Eye (tissue), 1 donor: ENCODE measurements around the gene NPTXR.
"Not testable (repeated sequence)": the region's sequence is repeated elsewhere in the genome, so short reads cannot be mapped to it uniquely, and the experiment has no call there.

Experiments
- DNase-seq: peaks from one replicate; pipeline ENCODE4 v3.0.0-alpha.2; 2015

The NPTXR gene

GRCh38 chr22:38868286-38868721 lies 24.5 kb upstream of the NPTXR start:
- no peak for DNase-seq

DNA sequence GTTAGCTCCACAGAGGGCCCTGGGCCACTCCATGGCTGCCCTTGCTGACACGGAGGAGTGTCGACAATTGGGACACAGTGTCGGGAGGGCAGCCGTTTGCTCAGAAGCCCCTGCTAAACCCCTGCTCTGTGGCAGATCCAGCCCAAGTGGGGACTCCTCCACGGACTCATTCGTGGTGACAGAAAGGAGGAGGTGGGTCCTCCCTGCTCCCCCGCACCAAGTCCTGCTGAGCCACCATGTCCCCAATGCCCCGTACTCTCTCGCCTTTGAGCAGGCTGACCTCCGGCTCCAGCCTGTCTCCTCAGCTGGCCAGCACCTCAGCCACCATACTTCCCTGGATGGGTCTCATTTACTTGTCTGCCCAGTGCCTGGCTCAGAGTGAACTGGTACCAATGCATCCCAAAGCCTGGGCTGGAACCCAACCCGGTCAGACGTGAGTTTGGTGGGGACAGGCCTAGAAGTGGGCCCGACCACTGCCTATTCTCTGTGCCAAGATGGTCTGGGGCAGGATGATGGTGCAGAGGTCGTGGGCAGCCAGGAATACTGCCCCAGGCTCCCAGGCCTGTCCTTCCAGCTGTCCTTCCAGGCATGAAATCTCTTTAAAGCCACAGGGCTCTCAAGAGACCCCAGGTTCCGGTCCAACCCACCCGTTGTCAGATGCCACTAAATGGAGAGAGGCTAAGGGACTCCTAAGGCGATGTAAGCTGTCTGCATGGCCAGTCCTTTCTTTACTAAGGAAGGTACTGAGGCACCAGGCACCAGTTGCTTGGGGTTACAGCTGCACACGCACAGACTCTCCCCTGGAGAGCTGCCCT lies 23.9 kb upstream of the NPTXR start:
- DNase-seq: no peak

- no peak for DNase-seq
Measured at GRCh38 chr22:38867124-38867455, 23.3 kb upstream of the NPTXR start.

GRCh38 chr22:38866399-38867123 lies 22.7 kb upstream of the NPTXR start:
- DNase-seq: no peak

DNA sequence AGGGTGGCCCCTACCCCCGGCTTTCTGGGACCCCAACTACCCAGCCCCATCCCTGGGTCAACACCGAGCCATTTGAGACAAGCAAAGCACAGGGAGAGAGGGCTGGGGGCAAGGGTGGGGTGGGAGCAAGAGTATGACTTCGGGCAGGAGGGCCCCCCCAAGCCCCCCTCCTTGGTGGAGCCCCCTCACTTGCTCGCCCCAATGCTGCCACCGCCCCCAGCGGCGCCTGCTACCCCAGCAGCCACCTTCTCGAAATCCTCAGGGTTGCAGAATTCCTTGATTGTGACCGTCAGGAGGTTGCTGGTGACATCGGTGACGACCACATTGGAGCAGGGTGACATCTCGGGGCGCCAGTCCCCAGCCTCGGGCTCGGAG lies 22.2 kb upstream of the NPTXR start:
- DNase-seq: no peak

DNA sequence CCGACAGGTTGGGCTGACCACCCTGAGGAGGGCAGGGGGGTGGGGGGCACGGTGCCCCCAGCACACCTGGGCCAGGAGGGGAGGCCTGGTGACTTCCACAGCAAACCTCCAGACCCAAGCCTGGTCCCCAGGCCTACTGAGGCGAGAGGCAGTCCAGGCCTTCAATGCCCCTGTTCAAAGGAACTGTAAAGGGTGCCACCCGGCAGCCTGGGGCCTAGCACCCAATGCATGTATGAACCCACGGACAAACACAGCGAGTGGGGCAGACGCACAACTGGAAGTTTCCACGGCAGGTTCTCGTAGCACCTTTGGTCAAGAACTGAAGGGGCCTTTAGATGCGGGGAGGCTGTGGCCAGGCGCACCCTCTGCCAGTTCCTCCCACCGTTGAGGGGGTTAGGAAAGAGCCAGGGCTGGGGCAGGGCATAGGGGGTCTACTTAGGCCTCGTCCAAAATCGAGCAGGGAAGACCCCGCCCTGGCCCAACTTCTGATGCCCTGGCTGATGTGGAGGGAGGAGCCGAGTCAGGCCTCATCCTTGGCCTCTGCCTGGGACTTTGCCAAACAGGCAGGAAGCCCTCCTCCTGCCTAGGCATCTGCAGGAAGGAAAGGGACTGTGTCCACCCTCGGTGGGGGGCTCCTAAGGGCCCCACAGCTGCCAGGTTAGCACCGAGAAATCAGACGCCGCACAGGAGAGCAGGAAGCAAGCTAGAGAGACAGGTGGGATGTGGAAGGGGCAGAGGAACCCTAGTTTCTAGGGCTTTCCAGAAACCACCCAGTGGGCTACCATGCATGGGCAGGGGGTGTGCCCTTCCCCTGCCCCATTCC lies 21.6 kb upstream of the NPTXR start:
- DNase-seq: no peak

- no peak for DNase-seq
Measured at GRCh38 chr22:38864361-38865191, 20.7 kb upstream of the NPTXR start.

- DNase-seq: no peak
Measured at GRCh38 chr22:38863531-38864131, 19.8 kb upstream of the NPTXR start.

DNA sequence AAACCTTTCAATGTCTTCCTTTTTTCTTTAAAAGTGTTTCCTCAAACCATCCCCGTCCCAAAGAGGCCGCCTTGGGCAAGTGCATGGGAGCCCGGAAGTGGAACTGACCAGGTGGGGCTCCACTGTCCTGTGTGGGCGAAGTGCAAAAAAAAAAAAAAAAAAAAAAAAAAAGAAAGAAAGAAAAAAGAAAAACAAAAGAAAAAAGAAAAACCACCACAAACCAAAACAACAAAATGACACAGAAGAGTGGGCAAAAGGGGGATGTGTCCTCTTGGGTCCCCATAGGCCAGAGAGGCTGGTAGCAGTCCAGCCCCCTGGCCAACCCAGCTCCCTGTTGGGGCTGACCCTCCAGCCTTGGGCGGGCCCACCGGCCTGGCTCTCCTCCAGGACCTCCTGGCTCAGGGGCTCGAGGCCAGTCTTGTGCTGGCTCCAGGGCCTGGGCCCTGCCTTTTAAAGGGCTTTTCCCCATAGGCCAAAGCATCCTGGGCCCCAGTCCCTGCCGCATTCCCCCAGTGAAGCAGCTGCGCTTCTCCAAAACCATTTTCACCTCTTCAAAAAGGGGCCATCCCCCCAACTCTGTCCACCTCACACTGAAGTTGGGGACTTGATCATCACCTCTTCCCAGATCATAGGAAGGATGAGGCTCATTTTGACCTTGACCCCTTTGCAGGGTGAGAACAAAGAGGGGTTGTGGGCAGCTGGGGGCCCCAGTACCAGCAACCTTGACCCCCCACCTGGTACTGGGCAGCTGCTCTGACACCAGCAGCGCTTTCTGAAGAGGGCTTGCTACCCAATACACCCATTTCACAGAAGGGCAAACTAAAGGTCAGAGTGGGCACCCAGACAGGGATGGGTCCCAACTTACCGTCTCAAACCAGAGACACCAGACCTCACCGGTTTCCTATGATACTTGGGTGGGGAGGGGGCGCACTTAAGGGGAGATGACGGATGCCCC lies 18.8 kb upstream of the NPTXR start:
- no peak for DNase-seq

GRCh38 chr22:38861927-38862326 lies 18.1 kb upstream of the NPTXR start:
- no peak for DNase-seq

- peak; percentile 26 for DNase-seq
Measured at GRCh38 chr22:38861170-38861876, 17.5 kb upstream of the NPTXR start.

DNA sequence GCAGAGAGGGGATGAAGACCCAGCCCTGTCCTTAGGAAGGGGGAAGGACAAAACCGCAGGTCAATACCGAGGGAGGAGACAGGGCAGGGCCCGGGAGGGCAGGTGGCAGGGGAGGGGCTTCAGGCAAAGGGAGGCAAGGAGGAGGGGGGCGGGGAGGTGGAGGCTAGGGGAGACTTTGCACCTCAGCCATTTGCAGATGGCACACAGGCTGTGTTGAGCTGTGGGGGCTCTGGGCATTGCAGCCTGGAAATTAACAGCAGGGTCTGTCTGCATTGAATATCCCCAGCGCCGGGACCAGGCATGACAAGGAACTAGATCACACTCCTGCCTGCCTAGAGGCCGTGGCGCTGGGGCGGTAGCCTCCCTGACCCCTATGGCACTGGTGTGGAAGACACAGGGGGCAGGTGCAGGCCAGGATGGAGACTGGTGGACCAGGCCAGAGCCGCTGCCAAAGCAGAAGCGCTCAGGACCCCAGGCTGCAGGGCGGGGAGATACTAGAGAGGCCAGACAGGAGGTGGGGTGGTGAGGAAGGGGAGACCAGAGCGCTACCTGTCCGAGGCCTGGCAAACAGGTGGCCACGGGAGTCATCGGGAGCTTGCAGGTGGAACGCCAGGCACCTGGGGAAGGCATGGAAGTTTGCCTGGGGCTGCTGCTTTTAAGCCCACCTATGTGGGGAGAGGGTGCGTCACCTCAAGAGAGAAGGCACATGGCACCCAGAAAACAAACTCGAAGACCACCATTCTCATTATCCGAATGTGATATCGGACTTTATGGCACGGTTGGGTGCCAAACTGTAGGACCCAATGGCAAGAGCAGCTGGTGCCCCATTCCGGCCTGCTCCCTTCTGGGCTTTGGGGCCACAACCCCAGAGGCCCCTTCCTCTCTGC lies 16.7 kb upstream of the NPTXR start:
- DNase-seq: no peak

- DNase-seq: no peak
Measured at GRCh38 chr22:38859581-38860282, 15.9 kb upstream of the NPTXR start.

- no peak for DNase-seq
Measured at GRCh38 chr22:38858492-38858891, 14.7 kb upstream of the NPTXR start.

DNA sequence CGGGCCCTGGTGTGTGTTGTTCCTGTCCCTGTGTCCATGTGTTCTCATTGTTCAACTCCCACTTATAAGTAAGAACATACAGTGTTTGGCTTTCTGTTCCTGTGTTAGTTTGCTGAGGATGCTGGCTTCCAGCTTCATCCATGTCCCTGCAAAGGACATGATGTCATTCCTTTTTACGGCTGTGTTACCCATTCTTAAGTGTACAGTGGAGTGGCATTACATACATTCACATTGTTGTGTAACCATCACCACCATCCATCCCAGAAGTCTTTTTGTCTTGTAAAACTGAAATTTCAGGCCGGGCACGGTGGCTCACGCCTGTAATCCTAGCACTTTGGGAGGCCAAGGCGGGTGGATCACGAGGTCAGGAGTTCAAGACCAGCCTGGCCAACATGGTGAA lies 10.6 kb upstream of the NPTXR start:
- DNase-seq: not testable (repeated sequence)

DNA sequence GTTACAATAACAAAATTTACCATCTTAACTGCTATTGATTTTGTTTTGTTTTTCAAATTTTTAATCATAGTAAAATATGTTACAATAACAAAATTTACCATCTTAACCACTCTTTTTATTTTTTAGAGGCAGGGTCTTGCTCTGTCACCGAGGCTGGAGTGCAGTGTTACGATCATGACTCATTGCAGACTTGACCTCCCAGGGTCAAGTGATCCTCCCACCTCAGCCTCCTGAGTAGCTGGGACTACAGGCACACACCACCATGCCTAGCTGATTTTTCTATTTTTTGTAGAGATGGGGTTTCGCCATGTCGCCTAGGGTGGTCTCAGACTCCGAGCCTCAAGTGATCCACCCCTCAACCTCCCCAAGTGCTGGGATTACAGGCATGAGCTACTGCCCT lies 10.1 kb upstream of the NPTXR start:
- not testable (repeated sequence) for DNase-seq

- peak; percentile 77 for DNase-seq
Measured at GRCh38 chr22:38853196-38853651, 9.4 kb upstream of the NPTXR start.

DNA sequence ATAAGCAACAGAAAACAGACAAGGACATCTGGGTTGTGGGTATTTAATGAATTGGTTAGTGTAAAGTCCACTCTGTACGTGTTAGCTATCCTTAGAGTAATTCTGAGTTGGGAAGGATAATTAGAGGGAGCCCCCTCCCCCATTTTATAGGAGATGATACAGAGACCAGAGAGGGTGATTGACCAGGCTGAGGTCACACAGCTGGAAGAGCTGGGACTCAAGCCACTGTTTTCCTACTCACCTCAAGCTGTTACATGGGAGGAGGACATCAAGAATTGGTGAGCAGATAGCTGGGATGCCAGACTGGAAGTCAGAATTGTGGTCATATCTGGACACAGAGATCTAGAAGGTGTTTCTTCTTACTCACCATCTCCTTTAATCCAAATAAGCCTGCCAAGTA lies 8.7 kb upstream of the NPTXR start:
- DNase-seq: no peak
